CD14-positive monocyte (primary cell): ENCODE results near the gene TPRG1. TPM values are rescaled to one million over a fixed set of nuclear protein-coding genes. Genes with fewer than 3 reads are reported as not detected.

Experiments
- DNase-seq, 3 donors: peaks; one replicate each; pipeline ENCODE4 v3.0.0-alpha.2; 2011 to 2022
- H2AFZ ChIP-seq: 2 replicates; pipeline ENCODE4 v1.6.0; 2012; ENCODE audit warnings: mild to moderate bottlenecking, low read depth, low read length, inconsistent platforms; ENCODE audit not compliant: insufficient read depth, poor library complexity, severe bottlenecking
- H3K27ac ChIP-seq, 2 donors: 1 replicate in 1 of 2; 2 replicates in 1 of 2; pipeline ENCODE4 v1.5.1; 2012 to 2013; ENCODE audit warnings: low read length in 2 of 2, control low read depth in 1 of 2, inconsistent platforms in 1 of 2, low read depth in 1 of 2, mild to moderate bottlenecking in 1 of 2
- H3K27me3 ChIP-seq, 2 donors: one replicate each; pipeline versions ENCODE4 v1.6.0 to v1.6.1; 2011 to 2013; ENCODE audit warnings: low read length in 2 of 2; ENCODE audit not compliant: control insufficient read depth in 2 of 2, insufficient read depth in 2 of 2
- H3K36me3 ChIP-seq, 2 donors: replicated peaks in 1 of 2; 1 replicate in 1 of 2; 2 replicates in 1 of 2; pipeline versions ENCODE4 v1.5.1 to v1.6.1; 2012 to 2013; ENCODE audit warnings: low read length in 2 of 2, control low read depth in 1 of 2, inconsistent platforms in 1 of 2, mild to moderate bottlenecking in 1 of 2; ENCODE audit not compliant: insufficient read depth in 2 of 2, control insufficient read depth in 1 of 2
- H3K4me1 ChIP-seq, 2 donors: 1 replicate in 1 of 2; 2 replicates in 1 of 2; pipeline versions ENCODE4 v1.5.1 to v1.6.1; 2012 to 2013; ENCODE audit warnings: low read length in 2 of 2, control low read depth in 1 of 2, inconsistent platforms in 1 of 2, mild to moderate bottlenecking in 1 of 2, moderate library complexity in 1 of 2; ENCODE audit not compliant: insufficient read depth in 2 of 2, control insufficient read depth in 1 of 2
- H3K4me2 ChIP-seq: replicated peaks from 2 replicates; pipeline ENCODE3; 2012; ENCODE audit warnings: low read length, moderate library complexity, mild to moderate bottlenecking; ENCODE audit not compliant: poor library complexity, severe bottlenecking; ENCODE audit errors: extremely low read depth
- H3K4me3 ChIP-seq, 3 experiments: fragments of 200-600 bp in 1 of 3; sonication (generic) in 1 of 3; replicated peaks in 1 of 3; 1 replicate in 2 of 3; 2 replicates in 1 of 3; pipeline ENCODE4 v1.5.1; 2011 to 2013; ENCODE audit warnings: low read length in 3 of 3, mild to moderate bottlenecking in 3 of 3, control low read depth in 2 of 3, low read depth in 2 of 3, inconsistent platforms in 1 of 3, moderate library complexity in 1 of 3
- H3K79me2 ChIP-seq: 2 replicates; pipeline ENCODE4 v1.6.0; 2012; ENCODE audit warnings: mild to moderate bottlenecking, control low read depth, inconsistent platforms, low read length, moderate library complexity; ENCODE audit not compliant: insufficient read depth
- H3K9ac ChIP-seq: 2 replicates; pipeline ENCODE4 v1.6.0; 2017; ENCODE audit warnings: low read length, mild to moderate bottlenecking; ENCODE audit not compliant: insufficient read depth, poor library complexity, severe bottlenecking
- H3K9me3 ChIP-seq, 2 donors: replicated peaks in 1 of 2; 1 replicate in 1 of 2; 2 replicates in 1 of 2; pipeline versions ENCODE4 v1.5.1 to v1.6.1; 2012 to 2013; ENCODE audit warnings: low read length in 2 of 2, control low read depth in 1 of 2; ENCODE audit not compliant: control insufficient read depth in 1 of 2, insufficient read depth in 1 of 2
- H4K20me1 ChIP-seq: 2 replicates; pipeline ENCODE4 v1.6.0; 2012; ENCODE audit warnings: mild to moderate bottlenecking, low read length, control low read depth, moderate library complexity; ENCODE audit not compliant: insufficient read depth
- H3K27ac Mint-ChIP-seq, 7 donors: one replicate each; pipeline ENCODE4 v1.8.0; 2020; ENCODE audit warnings: mild to moderate bottlenecking in 7 of 7, mixed read lengths in 7 of 7, moderate library complexity in 6 of 7, inconsistent platforms in 2 of 7
- H3K27me3 Mint-ChIP-seq, 3 donors: one replicate each; pipeline ENCODE4 v1.8.0; 2021 to 2022; ENCODE audit warnings: low read depth in 3 of 3, mild to moderate bottlenecking in 3 of 3, mixed read lengths in 3 of 3, moderate library complexity in 3 of 3, inconsistent platforms in 1 of 3
- H3K36me3 Mint-ChIP-seq, 2 donors: one replicate each; pipeline ENCODE4 v1.8.0; 2020; ENCODE audit warnings: mixed read lengths in 2 of 2, inconsistent platforms in 1 of 2, mild to moderate bottlenecking in 1 of 2
- H3K4me1 Mint-ChIP-seq: one replicate; pipeline ENCODE4 v1.8.0; 2020; ENCODE audit warnings: mild to moderate bottlenecking, mixed read lengths
- H3K4me3 Mint-ChIP-seq, 2 donors: one replicate each; pipeline ENCODE4 v1.8.0; 2020; ENCODE audit warnings: mild to moderate bottlenecking in 2 of 2, mixed read lengths in 2 of 2, moderate library complexity in 1 of 2
- H3K9me3 Mint-ChIP-seq, 7 donors: one replicate each; pipeline ENCODE4 v1.8.0; 2020 to 2022; ENCODE audit warnings: mixed read lengths in 7 of 7, mild to moderate bottlenecking in 6 of 7, moderate library complexity in 6 of 7, inconsistent platforms in 2 of 7
- WGBS: methylation state at CpG from one replicate; pipeline ENCODE4 v1.1.5; 2013; ENCODE audit warnings: missing lambda C conversion rate; ENCODE audit not compliant: insufficient coverage; 5-methylcytosine and 5-hydroxymethylcytosine counted together
- intact Hi-C, 2 donors: fragments of 100-400 bp; cut with micrococcal nuclease; formaldehyde crosslinking; loops; one replicate each; pipeline versions ENCODE4 v1.15.0 to v1.15.1; 2023
- polyA plus RNA-seq, 3 donors: library from polyadenylated mRNA; depleted of rRNA in 1 of 3; unstranded in 2 of 3; stranded (reverse) in 1 of 3; fragments of 300-500 nt in 2 of 3; fragments of >200 nt in 1 of 3; fragmentation: Illumina TruSeq in 2 of 3; gene quantifications; 1 replicate in 2 of 3; 2 replicates in 1 of 3; pipeline ENCODE4 v1.2.3, GENCODE V29; 2012 to 2021
- TF ChIP-seq, protein P1 (sequence below): fragments of 200-600 bp; IDR thresholded peaks from one replicate; pipeline ENCODE4 v1.8.0; 2022; ENCODE audit warnings: antibody characterized with exemption, mild to moderate bottlenecking

Gene TPRG1
- polyA plus RNA-seq, 3 donors = 0.14 to 1.7 (median 0.55) TPM

DNA sequence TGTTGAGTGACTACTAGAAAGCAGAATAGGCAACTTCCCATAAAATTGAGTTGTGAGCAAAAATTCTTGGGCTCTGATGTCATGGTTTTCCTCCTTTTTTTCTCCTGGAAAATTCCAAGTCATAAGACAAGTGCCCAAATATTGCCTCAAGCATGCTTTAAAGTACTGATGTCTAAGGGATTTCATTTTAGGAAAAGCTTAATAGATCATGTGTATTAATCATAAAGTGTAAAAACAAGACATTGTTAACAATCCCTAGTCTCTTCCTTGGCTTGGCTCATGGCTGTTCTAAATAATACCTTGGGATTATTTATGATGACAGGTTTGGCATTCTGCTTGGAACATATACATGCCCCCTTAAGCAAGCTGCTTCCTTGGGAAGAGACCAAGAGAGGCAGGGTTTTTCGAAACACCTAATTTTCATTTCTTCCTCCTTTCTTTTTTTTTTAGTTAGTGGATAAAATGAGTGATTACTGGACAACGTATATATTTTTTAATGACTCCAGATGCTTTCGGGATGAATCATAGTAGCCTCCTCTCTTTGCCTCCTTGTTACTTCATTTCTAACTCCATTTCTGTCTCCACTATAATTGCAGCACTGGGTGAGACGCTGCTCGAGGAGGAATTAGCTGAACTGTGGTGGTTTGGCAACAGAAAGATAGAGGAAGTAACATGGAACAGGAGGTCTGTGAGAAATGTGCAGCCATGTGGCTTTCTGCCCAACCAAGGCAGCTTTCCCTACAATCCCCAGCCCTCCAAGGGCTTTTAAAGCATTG is 104.9 kb downstream of the TPRG1 start:
- Histone ChIP-seq H4K20me1 (no peaks in the 10 kb centered on the region), H2AFZ (no peak overlapping the region), H3K4me2 (peak overlapping the region; percentile 41), H3K27me3 (no peaks in the 10 kb centered on the region), H3K79me2 (no peaks in the 10 kb centered on the region), H3K9me3 (no peaks in the 10 kb centered on the region), H3K4me1 (peaks cover 25% of the 10 kb centered on the region in 2 donors), H3K4me3 (peak overlapping the region in 1 of 3 experiments; percentile 31), H3K9ac (no peak overlapping the region), H3K27ac (peak overlapping the region in 1 of 2 donors; percentile 40), H3K36me3 (no peaks in the 10 kb centered on the region)
- TF ChIP-seq, protein P1, sequence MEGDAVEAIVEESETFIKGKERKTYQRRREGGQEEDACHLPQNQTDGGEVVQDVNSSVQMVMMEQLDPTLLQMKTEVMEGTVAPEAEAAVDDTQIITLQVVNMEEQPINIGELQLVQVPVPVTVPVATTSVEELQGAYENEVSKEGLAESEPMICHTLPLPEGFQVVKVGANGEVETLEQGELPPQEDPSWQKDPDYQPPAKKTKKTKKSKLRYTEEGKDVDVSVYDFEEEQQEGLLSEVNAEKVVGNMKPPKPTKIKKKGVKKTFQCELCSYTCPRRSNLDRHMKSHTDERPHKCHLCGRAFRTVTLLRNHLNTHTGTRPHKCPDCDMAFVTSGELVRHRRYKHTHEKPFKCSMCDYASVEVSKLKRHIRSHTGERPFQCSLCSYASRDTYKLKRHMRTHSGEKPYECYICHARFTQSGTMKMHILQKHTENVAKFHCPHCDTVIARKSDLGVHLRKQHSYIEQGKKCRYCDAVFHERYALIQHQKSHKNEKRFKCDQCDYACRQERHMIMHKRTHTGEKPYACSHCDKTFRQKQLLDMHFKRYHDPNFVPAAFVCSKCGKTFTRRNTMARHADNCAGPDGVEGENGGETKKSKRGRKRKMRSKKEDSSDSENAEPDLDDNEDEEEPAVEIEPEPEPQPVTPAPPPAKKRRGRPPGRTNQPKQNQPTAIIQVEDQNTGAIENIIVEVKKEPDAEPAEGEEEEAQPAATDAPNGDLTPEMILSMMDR = no peak
- H3K4me1 Mint-ChIP-seq = peaks cover 26% of the 10 kb centered on the region
- DNase-seq = peak; percentile 60 to 75 (median 63)
- H3K27me3 Mint-ChIP-seq = peaks cover 0 to 4% (median 1%) of the 10 kb centered on the region in 3 donors
- no CpG with 5 or more reads among the region's 5 CpGs for WGBS
- H3K4me3 Mint-ChIP-seq = peak overlapping the region in 1 of 2 donors; percentile 83
- H3K36me3 Mint-ChIP-seq = no peaks in the 10 kb centered on the region
- peaks cover 0 to 2% (median 0%) of the 10 kb centered on the region in 7 donors for H3K9me3 Mint-ChIP-seq
- intact Hi-C loops = no loop called here
- H3K27ac Mint-ChIP-seq = peak overlapping the region in 6 of 7 donors; percentile 70 to 87 (median 75)

DNA sequence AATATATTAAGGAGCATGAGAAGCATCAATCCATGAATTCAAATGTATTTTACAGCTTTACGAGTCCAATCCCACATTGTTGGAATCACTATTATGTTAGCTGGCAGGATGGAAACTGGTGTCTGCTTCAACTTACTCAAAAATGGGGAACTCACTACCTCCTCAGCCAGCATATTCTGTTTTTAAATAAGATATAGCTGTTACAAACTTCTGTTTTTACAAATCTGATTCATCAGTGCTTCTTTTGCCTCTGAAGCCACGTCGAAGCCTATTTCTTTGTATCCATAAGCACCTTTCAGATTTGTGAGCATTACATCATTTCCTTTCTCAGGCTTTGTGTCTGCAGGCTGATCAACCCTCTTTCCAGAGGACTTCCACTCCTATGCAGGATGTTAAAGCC is 105.9 kb downstream of the TPRG1 start:
- Mint-ChIP-seq H3K4me3 (no peak overlapping the region), H3K36me3 (no peaks in the 10 kb centered on the region), H3K27me3 (peaks cover 0 to 4% (median 0%) of the 10 kb centered on the region in 3 donors), H3K4me1 (peaks cover 26% of the 10 kb centered on the region), H3K27ac (peak overlapping the region in 2 of 7 donors; percentile 24 to 62), H3K9me3 (peaks cover 0 to 2% (median 0%) of the 10 kb centered on the region in 7 donors)
- Histone ChIP-seq H3K4me2 (no peak overlapping the region), H3K27ac (peak overlapping the region in 1 of 2 donors; percentile 62), H3K9ac (no peak overlapping the region), H2AFZ (no peak overlapping the region), H3K4me1 (peaks cover 25% of the 10 kb centered on the region in 2 donors), H3K4me3 (no peak overlapping the region), H4K20me1 (no peaks in the 10 kb centered on the region), H3K9me3 (no peaks in the 10 kb centered on the region), H3K79me2 (no peaks in the 10 kb centered on the region), H3K27me3 (no peaks in the 10 kb centered on the region), H3K36me3 (no peaks in the 10 kb centered on the region)
- DNase-seq = peak; percentile 33 to 43 (median 37)
- TF ChIP-seq, protein P1 = no peak
- intact Hi-C loops = no loop called here
- WGBS = 0% methylated on average over 2 of the region's 3 CpGs
